ENCODE data around the gene SPATA2L. TPM values are rescaled to one million over a fixed set of nuclear protein-coding genes. Genes with fewer than 3 reads are reported as not detected.

SPATA2L gene
- total RNA-seq, 2 donors from 2014 or later, result 5.9 to 12.7 TPM

- Histone ChIP-seq H3K4me3 (peak overlapping the region; percentile 82 to 95), H3K27me3 (no peaks in the 10 kb centered on the region), H3K36me3 (peaks cover 28% of the 10 kb centered on the region), H3K27ac (peak overlapping the region; percentile 97 to 100), H3K4me1 (peaks cover 0 to 38% of the 10 kb centered on the region in 2 donors), H3K9me3 (no peaks in the 10 kb centered on the region)
- no peak for DNase-seq (ENCODE audit: low spot score)
- TF ChIP-seq CTCF (IDR thresholded peaks at IDR 0.05), result no peak
Observed at GRCh38 chr16:89720551-89720812, 19.0 kb upstream of the SPATA2L start.

DNA sequence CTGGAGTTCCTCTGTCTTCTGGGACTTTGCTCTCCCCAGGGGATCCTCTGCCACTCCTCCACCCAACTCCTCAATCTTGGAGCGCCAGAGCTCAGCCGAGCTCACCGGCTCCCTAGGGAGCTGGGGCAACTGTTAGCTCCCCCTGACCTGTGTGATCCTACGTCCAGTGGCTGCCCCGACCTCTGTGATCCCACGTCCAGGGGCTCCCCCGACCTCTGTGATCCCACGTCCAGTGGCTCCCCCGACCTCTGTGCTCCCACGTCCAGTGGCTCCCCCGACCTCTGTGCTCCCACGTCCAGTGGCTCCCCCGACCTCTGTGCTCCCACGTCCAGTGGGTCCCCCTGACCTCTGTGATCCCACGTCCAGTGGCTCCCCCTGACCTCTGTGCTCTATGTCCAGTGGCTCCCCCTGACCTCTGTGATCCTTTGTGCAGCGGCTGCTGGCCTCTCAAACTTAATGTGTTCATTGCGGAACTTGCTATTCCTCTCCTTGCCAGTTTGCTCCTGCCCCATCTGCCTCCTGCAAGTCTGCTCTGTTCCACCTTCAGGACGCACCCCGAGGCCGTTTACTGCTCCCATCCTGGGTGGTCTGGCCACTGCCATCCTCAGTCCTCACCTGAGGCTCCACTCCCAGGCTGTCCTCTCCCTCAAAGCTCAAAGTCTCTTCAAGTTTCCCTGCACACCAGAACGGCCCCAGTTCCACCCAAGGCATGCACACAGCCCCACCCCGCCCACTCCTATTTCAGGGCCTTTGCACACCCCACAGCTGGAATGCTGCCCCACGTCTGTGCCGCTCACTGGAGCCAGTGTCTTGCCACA, 16.4 kb upstream of the SPATA2L start:
- Histone ChIP-seq H3K36me3 (peaks cover 3% of the 10 kb centered on the region), H3K4me1 (peaks cover 0 to 20% of the 10 kb centered on the region in 2 donors), H3K27me3 (no peaks in the 10 kb centered on the region), H3K27ac (no peak overlapping the region), H3K9me3 (no peaks in the 10 kb centered on the region), H3K4me3 (no peak overlapping the region)
- DNase-seq (ENCODE audit: low spot score), result no peak
- TF ChIP-seq CTCF (IDR thresholded peaks at IDR 0.05), result no peak

DNA sequence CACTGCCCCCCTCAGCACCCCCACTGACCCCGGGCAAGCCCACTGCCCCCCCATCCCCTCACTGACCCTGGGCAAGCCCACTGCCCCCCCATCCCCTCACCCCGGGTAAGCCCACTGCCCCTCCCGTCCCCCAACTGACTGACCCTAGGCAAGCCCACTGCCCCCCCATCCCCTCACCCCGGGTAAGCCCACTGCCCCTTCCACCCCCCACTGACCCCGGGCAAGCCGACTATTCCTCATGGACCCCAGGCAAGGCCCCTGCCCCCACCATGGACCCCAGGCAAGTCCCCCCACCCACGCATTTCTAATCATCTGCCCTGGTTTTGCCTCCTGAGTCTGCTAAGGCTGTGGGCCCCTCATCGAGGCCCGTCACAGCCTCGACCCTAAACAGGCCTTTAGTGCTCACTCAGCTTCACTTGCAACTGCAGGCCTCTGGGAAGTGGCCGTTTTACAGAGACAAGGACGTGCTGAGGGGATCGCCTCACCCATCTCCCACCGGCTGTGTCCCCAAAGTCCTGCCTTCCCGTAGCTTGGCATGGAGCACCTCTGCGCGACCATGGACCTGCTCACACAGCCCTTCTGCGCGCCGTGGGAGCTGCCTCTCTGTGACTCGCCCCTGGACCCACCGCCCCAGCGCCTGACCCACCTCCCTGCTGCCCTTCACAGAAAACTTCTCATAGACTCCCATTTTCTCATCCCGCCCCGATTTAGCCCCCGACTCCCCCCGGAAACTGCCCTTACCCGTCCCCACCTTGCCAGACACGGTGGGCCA, 15.6 kb upstream of the SPATA2L start:
- no peak for TF ChIP-seq CTCF (IDR thresholded peaks at IDR 0.05)
- H3K4me3 ChIP-seq, result no peak overlapping the region
- no peaks in the 10 kb centered on the region for H3K9me3 ChIP-seq
- no peak overlapping the region for H3K27ac ChIP-seq
- no peak for DNase-seq (ENCODE audit: low spot score)
- H3K36me3 ChIP-seq, result no peaks in the 10 kb centered on the region
- H3K4me1 ChIP-seq, result peaks cover 0 to 16% of the 10 kb centered on the region in 2 donors
- no peaks in the 10 kb centered on the region for H3K27me3 ChIP-seq

GRCh38 chr16:89716493-89716892, 15.0 kb upstream of the SPATA2L start:
- no peaks in the 10 kb centered on the region for H3K36me3 ChIP-seq
- H3K9me3 ChIP-seq, result no peaks in the 10 kb centered on the region
- no peaks in the 10 kb centered on the region for H3K27me3 ChIP-seq
- H3K4me3 ChIP-seq, result no peak overlapping the region
- no peak overlapping the region for H3K27ac ChIP-seq
- no peak for DNase-seq (ENCODE audit: low spot score)
- H3K4me1 ChIP-seq, result peaks cover 0 to 21% of the 10 kb centered on the region in 2 donors
- TF ChIP-seq CTCF (IDR thresholded peaks at IDR 0.05), result no peak

DNA sequence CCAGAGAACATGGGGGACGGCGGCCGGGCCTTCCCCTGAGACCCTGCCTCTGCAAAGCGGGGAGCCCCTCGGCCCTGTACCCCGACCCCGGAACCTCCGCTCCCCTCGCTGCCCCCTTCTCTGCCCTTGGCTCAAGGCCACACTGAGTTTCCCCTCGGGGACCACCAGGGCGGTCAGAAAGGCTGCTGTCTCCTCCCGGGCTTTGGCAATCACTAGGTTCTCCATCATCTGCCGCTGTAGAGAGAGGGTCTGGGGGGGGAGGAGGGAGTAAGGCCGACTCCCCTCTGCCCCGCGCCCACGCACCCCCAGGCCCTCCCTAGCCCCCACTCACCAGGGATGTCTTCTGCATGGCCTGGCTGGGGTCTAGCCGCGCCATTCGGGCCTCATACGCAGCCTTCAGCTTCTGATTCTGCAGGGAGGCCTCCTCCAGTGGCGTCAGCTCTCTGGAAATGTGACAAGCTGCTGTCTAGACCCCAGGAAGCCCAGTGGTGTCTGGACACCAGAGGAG, 10.8 kb upstream of the SPATA2L start:
- Histone ChIP-seq H3K4me1 (peaks cover 0 to 11% of the 10 kb centered on the region in 2 donors), H3K9me3 (no peaks in the 10 kb centered on the region), H3K4me3 (peak overlapping the region in 1 of 2 donors; percentile 33), H3K27ac (no peak overlapping the region), H3K36me3 (no peaks in the 10 kb centered on the region), H3K27me3 (no peaks in the 10 kb centered on the region)
- DNase-seq (ENCODE audit: low spot score), result no peak
- no peak for TF ChIP-seq CTCF (IDR thresholded peaks at IDR 0.05)

Measured in right atrium auricular region (tissue), 2 donors.